Subcutaneous adipose tissue (tissue), 4 donors: ENCODE measurements around the gene C2CD2L. TPM values are rescaled to one million over a fixed set of nuclear protein-coding genes. Genes with fewer than 3 reads are reported as not detected.

Experiments used
- CTCF ChIP-seq: fragments of 450-650 bp; IDR thresholded peaks from one replicate; pipeline ENCODE4 v1.5.1; 2016; ENCODE audit warnings: low read depth, mild to moderate bottlenecking, control low read depth, antibody characterized with exemption, moderate library complexity
- total RNA-seq, 4 donors: library from RNA; depleted of rRNA; stranded (reverse); fragments of >200 nt; gene quantifications; one replicate each; pipeline ENCODE4 v1.1.0, GENCODE V29; 2016

C2CD2L gene
- total RNA-seq, 4 donors from 2014 or later = 6.2 to 12.1 (median 9.6) TPM

- TF ChIP-seq CTCF = no peak
These were observed 49.9 kb downstream of the C2CD2L start for GRCh38 chr11:119157063-119157462.

GRCh38 chr11:119158467-119158866, 51.3 kb downstream of the C2CD2L start:
- TF ChIP-seq CTCF = no peak

- TF ChIP-seq CTCF = no peak
These were observed 53.0 kb downstream of the C2CD2L start for GRCh38 chr11:119160151-119160550.

GRCh38 chr11:119161871-119162270, 54.7 kb downstream of the C2CD2L start:
- no peak for TF ChIP-seq CTCF

GRCh38 chr11:119166368-119167076, 59.4 kb downstream of the C2CD2L start:
- TF ChIP-seq CTCF = no peak

- no peak for TF ChIP-seq CTCF
These were observed 60.8 kb downstream of the C2CD2L start for GRCh38 chr11:119167933-119168332.

Other genes with a start within 250 kb of the C2CD2L start
- under 1 TPM in 1 of 4 donors, not detected in 3; 0.16 TPM for gene CXCR5, start 223.5 kb upstream of the C2CD2L start, total RNA-seq
- 10 to 100 TPM in 2 of 4 donors, 1 to 10 TPM in 2; 5.9 to 49.9 (median 11.2) TPM for gene BCL9L, start 181.4 kb upstream of the C2CD2L start, total RNA-seq
- not detected for gene UPK2, start 151.0 kb upstream of the C2CD2L start, total RNA-seq
- not detected for gene FOXR1, start 135.6 kb upstream of the C2CD2L start, total RNA-seq
- 100 to 1,000 TPM in 1 of 4 donors, 10 to 100 TPM in 3; 39.0 to 114 (median 54.9) TPM for gene CENATAC, start 109.2 kb upstream of the C2CD2L start, total RNA-seq
- 1,000 to 10,000 TPM in 3 of 4 donors, 100 to 1,000 TPM in 1; 986 to 3,365 (median 1,501) TPM for gene RPS25, start 89.0 kb upstream of the C2CD2L start, total RNA-seq
- gene TRAPPC4, start 88.6 kb upstream of the C2CD2L start, total RNA-seq = 10 to 100 TPM; 38.9 to 77.8 (median 42.8) TPM
- gene SLC37A4, start 76.5 kb upstream of the C2CD2L start, total RNA-seq = 10 to 100 TPM in 3 of 4 donors, 1 to 10 TPM in 1; 8.8 to 19.9 (median 17.4) TPM
- gene HYOU1, start 50.1 kb upstream of the C2CD2L start, total RNA-seq = 10 to 100 TPM; 32.0 to 49.2 (median 39.9) TPM
- 10 to 100 TPM; 34.8 to 43.4 (median 39.4) TPM for gene VPS11, start 39.5 kb upstream of the C2CD2L start, total RNA-seq
- 10 to 100 TPM in 2 of 4 donors, 1 to 10 TPM in 2; 6.2 to 27.5 (median 10.0) TPM for gene HMBS, start 22.5 kb upstream of the C2CD2L start, total RNA-seq
- gene DPAGT1, start 5.5 kb upstream of the C2CD2L start, total RNA-seq = 10 to 100 TPM; 12.6 to 47.9 (median 19.6) TPM
- gene HINFP, start 14.2 kb downstream of the C2CD2L start, total RNA-seq = 10 to 100 TPM; 13.4 to 21.3 (median 17.9) TPM
- gene ABCG4, start 41.7 kb downstream of the C2CD2L start, total RNA-seq = not detected
- 10 to 100 TPM; 10.9 to 27.3 (median 14.2) TPM for gene NLRX1, start 61.4 kb downstream of the C2CD2L start, total RNA-seq
- under 1 TPM in 3 of 4 donors, not detected in 1; 0.19 to 0.51 (median 0.22) TPM for gene NHERF4, start 78.1 kb downstream of the C2CD2L start, total RNA-seq
- 10 to 100 TPM; 18.1 to 27.4 (median 22.2) TPM for gene CBL, start 99.0 kb downstream of the C2CD2L start, total RNA-seq
- 1,000 to 10,000 TPM in 2 of 4 donors, 100 to 1,000 TPM in 2; 655 to 1,853 (median 1,046) TPM for gene MCAM, start 209.8 kb downstream of the C2CD2L start, total RNA-seq
- gene RNF26, start 227.2 kb downstream of the C2CD2L start, total RNA-seq = 10 to 100 TPM; 10.2 to 15.1 (median 11.7) TPM
- gene C1QTNF5, start 233.5 kb downstream of the C2CD2L start, total RNA-seq = 10 to 100 TPM; 10.6 to 41.2 (median 29.8) TPM
- not detected for gene MFRP, start 239.4 kb downstream of the C2CD2L start, total RNA-seq